HCT116 (cell line): Measurements from ENCODE around the gene SEMA4D. TPM values are rescaled to one million over a fixed set of nuclear protein-coding genes. Genes with fewer than 3 reads are reported as not detected.

Source experiments
- ATAC-seq: fragments of 200-7000 bp; cut with Tn5 transposase; 2 replicates; pipeline ENCODE4 v1.9.1; 2020; ENCODE audit warnings: mild to moderate bottlenecking, moderate library complexity
- BruUV-seq: library from RNA; stranded (reverse); fragments of 400-500 nt; replicated peaks from 2 replicates; lab custom pipeline; 2021; lab: Mats Ljungman, UMichigan
- CTCF ChIA-PET: fragments of 300-600 bp; sonication (Branson Sonifier 250); formaldehyde crosslinking; loops from one replicate; lab custom pipeline; 2021; ENCODE audit warnings: antibody characterized with exemption; lab: Charles Lee
- POLR2A ChIA-PET: fragments of 300-600, 350-600 bp; sonication (Branson Sonifier 250); formaldehyde crosslinking; loops from one replicate; lab custom pipeline; 2021; ENCODE audit warnings: antibody characterized with exemption; lab: Charles Lee
- RAD21 ChIA-PET, 2 experiments: fragments of 300-600 bp; sonication (Branson Sonifier 250); formaldehyde crosslinking; loops; one replicate each; lab custom pipeline; 2023; ENCODE audit warnings: low total read pairs in 2 of 2; ENCODE audit not compliant: uncharacterized antibody in 2 of 2, unreplicated experiment in 2 of 2, low non-redundant PET in 1 of 2; lab: Charles Lee
- DNase-seq: peaks from one replicate; pipeline ENCODE4 v3.0.0-alpha.2; 2010; ENCODE audit warnings: low read depth, low spot score
- H2AFZ ChIP-seq: fragments of 200-600 bp; shearing (Covaris generic), sonication (generic); 2 replicates; pipeline ENCODE4 v1.6.1; 2017; ENCODE audit warnings: low read depth, mixed run types, mixed read lengths, antibody characterized with exemption, low read length; ENCODE audit not compliant: poor library complexity, severe bottlenecking
- H3K27ac ChIP-seq: 2 replicates; pipeline ENCODE4 v1.5.1; 2012; ENCODE audit warnings: low read depth, low read length
- H3K27me3 ChIP-seq: fragments of 200-600 bp; sonication (generic); 2 replicates; pipeline ENCODE4 v1.6.1; 2016; ENCODE audit warnings: mixed run types, low read length, mixed read lengths; ENCODE audit not compliant: insufficient read depth
- H3K36me3 ChIP-seq, 2 experiments: fragments of 200-500 bp in 1 of 2; fragments of 200-600 bp in 1 of 2; sonication (Bioruptor generic) in 1 of 2; sonication (generic) in 1 of 2; 2 replicates each; pipeline versions ENCODE4 v1.5.1 to v1.6.1; 2014 to 2016; ENCODE audit warnings: low read length in 2 of 2, inconsistent platforms in 1 of 2, mixed read lengths in 1 of 2, mixed run types in 1 of 2; ENCODE audit not compliant: insufficient read depth in 2 of 2, control insufficient read depth in 1 of 2
- H3K4me1 ChIP-seq, 2 experiments: fragments of 200-600 bp in 1 of 2; sonication (generic) in 1 of 2; 2 replicates each; pipeline versions ENCODE4 v1.5.1 to v1.6.1; 2012 to 2017; ENCODE audit warnings: low read length in 2 of 2, inconsistent platforms in 1 of 2, mild to moderate bottlenecking in 1 of 2, mixed read lengths in 1 of 2, mixed run types in 1 of 2, moderate library complexity in 1 of 2; ENCODE audit not compliant: insufficient read depth in 2 of 2, control insufficient read depth in 1 of 2
- H3K4me2 ChIP-seq: fragments of 200-600 bp; sonication (generic); 2 replicates; pipeline ENCODE4 v1.6.1; 2017; ENCODE audit warnings: mixed run types, low read length, mixed read lengths
- H3K4me3 ChIP-seq, 2 experiments: fragments of 200-600 bp in 1 of 2; sonication (generic) in 1 of 2; replicated peaks in 1 of 2; 2 replicates each; pipeline ENCODE4 v1.5.1; 2011 to 2016; ENCODE audit warnings: low read length in 2 of 2, control low read depth in 1 of 2, low read depth in 1 of 2, mild to moderate bottlenecking in 1 of 2, mixed read lengths in 1 of 2, mixed run types in 1 of 2
- H3K79me2 ChIP-seq: fragments of 200-600 bp; sonication (generic); 2 replicates; pipeline ENCODE4 v1.6.1; 2017; ENCODE audit warnings: mild to moderate bottlenecking, mixed run types, low read length, moderate library complexity, mixed read lengths; ENCODE audit not compliant: insufficient read depth
- H3K9ac ChIP-seq: fragments of 200-600 bp; sonication (generic); 2 replicates; pipeline ENCODE4 v1.6.1; 2016; ENCODE audit warnings: low read length, mixed read lengths
- H3K9me2 ChIP-seq: fragments of 200-600 bp; sonication (generic), shearing (Covaris generic); 2 replicates; pipeline ENCODE4 v1.6.1; 2017; ENCODE audit warnings: mixed run types, mild to moderate bottlenecking, moderate library complexity; ENCODE audit not compliant: insufficient read depth
- H3K9me3 ChIP-seq, 2 experiments: fragments of 200-500 bp in 1 of 2; fragments of 200-600 bp in 1 of 2; sonication (Bioruptor generic) in 1 of 2; sonication (generic) in 1 of 2; 2 replicates each; pipeline ENCODE4 v1.6.1; 2014 to 2017; ENCODE audit warnings: low read length in 2 of 2, mixed read lengths in 2 of 2, inconsistent platforms in 1 of 2, low read depth in 1 of 2, mild to moderate bottlenecking in 1 of 2, mixed run types in 1 of 2, moderate library complexity in 1 of 2; ENCODE audit not compliant: control insufficient read depth in 1 of 2, insufficient read depth in 1 of 2
- H4K20me1 ChIP-seq: fragments of 200-600 bp; sonication (generic), shearing (Covaris generic); 2 replicates; pipeline ENCODE4 v1.6.1; 2017; ENCODE audit warnings: mixed run types, mild to moderate bottlenecking, moderate library complexity; ENCODE audit not compliant: insufficient read depth
- CBX3 ChIP-seq: IDR thresholded peaks from 2 replicates; pipeline ENCODE4 v1.6.1; 2012; ENCODE audit warnings: low read depth
- EGR1 ChIP-seq: IDR thresholded peaks from 2 replicates; pipeline ENCODE4 v1.6.1; 2012; ENCODE audit warnings: low read depth
- ELF1 ChIP-seq: IDR thresholded peaks from 2 replicates; pipeline ENCODE4 v1.6.1; 2012; ENCODE audit warnings: low read depth, borderline replicate concordance
- EZH2phosphoT487 ChIP-seq: fragments of 200-600 bp; IDR thresholded peaks from 2 replicates; pipeline ENCODE4 v1.6.1; 2018; ENCODE audit warnings: antibody characterized with exemption, borderline replicate concordance
- FOSL1 ChIP-seq: IDR thresholded peaks from 2 replicates; pipeline ENCODE4 v1.6.1; 2012; ENCODE audit warnings: low read depth
- POLR2AphosphoS5 ChIP-seq: IDR thresholded peaks from 2 replicates; pipeline ENCODE4 v1.6.1; 2011; ENCODE audit warnings: mild to moderate bottlenecking, low read depth, low read length, moderate library complexity
- RAD21 ChIP-seq: IDR thresholded peaks from 2 replicates; pipeline ENCODE4 v1.6.1; 2012; ENCODE audit warnings: low read depth, mild to moderate bottlenecking
- SP1 ChIP-seq: IDR thresholded peaks from 2 replicates; pipeline ENCODE4 v1.6.1; 2012; ENCODE audit warnings: low read depth
- TCF7L2 ChIP-seq: IDR thresholded peaks from 2 replicates; pipeline ENCODE4 v1.7.0; 2011; ENCODE audit warnings: borderline replicate concordance, inconsistent platforms; ENCODE audit not compliant: insufficient read depth, insufficient read length; ENCODE audit errors: extremely low read depth
- YY1 ChIP-seq: IDR thresholded peaks from 2 replicates; pipeline ENCODE4 v1.6.1; 2011; ENCODE audit warnings: low read length, low read depth, moderate library complexity, mild to moderate bottlenecking; ENCODE audit not compliant: insufficient replicate concordance; ENCODE audit errors: extremely low read depth
- intact Hi-C: fragments of 100-400 bp; cut with micrococcal nuclease; formaldehyde crosslinking; loops from 2 replicates; pipeline ENCODE4 v1.10.0; 2022
- total RNA-seq: library from RNA; stranded (reverse); gene quantifications from one replicate; pipeline ENCODE4 v1.2.1, GENCODE V29; 2021; ENCODE audit not compliant: unreplicated experiment
- TF ChIP-seq, protein P1 (sequence below): IDR thresholded peaks from 2 replicates; pipeline ENCODE4 v1.6.1; 2012
- TF ChIP-seq, protein P2 (sequence below): IDR thresholded peaks from 2 replicates; pipeline ENCODE4 v1.6.1; 2011; ENCODE audit warnings: mild to moderate bottlenecking, low read length, moderate library complexity; ENCODE audit not compliant: insufficient replicate concordance; ENCODE audit errors: extremely low read depth
- TF ChIP-seq, protein P3 (sequence below), 3 experiments: fragments of 200-600 bp in 1 of 3; sonication (generic) in 1 of 3; IDR thresholded peaks in 2 of 3; conservative IDR thresholded peaks in 1 of 3; 2 replicates each; pipeline ENCODE4 v1.5.1; 2012 to 2017; ENCODE audit warnings: low read depth in 2 of 3, low read length in 2 of 3, antibody characterized with exemption in 1 of 3, borderline replicate concordance in 1 of 3, control low read depth in 1 of 3, mild to moderate bottlenecking in 1 of 3, mixed read lengths in 1 of 3, mixed run types in 1 of 3, moderate library complexity in 1 of 3; ENCODE audit not compliant: insufficient read depth in 1 of 3

The SEMA4D gene
- total RNA-seq, 1 experiment from 2014 or later, result 32.0 TPM

DNA sequence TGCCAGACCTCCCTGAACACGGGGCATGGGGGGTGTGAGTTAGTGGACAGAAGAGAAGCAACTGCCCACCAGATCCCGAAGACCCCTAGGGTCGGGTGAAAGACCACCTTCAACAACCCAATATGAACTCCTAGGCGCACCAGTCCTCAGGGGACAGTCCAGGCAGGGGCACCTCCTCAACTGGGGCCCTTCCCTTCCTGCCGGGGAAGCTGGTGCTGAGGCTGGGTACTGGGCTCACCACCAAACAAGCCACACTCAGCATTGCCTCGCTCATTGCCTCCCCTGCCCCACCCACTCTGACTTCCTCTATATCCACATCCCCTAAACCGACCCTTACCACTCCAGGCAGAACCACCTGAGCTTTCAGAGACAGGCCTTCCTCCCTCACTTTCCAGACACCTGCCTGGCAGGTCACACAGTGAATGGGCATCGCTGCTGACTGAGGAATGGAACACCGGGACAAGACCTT is 42.5 kb downstream of the SEMA4D start:
- ChIA-PET CTCF (no interaction called here), RAD21 (no interaction called here), POLR2A (no interaction called here)
- Histone ChIP-seq H3K4me2 (no peak overlapping the region), H3K4me1 (no peaks in the 10 kb centered on the region), H2AFZ (no peak overlapping the region), H4K20me1 (no peaks in the 10 kb centered on the region), H3K9me2 (no peaks in the 10 kb centered on the region), H3K4me3 (no peak overlapping the region), H3K9me3 (no peaks in the 10 kb centered on the region), H3K36me3 (no peaks in the 10 kb centered on the region), H3K79me2 (no peaks in the 10 kb centered on the region; the same call in 1 of the 2 replicates), H3K27ac (no peak overlapping the region), H3K9ac (no peak overlapping the region), H3K27me3 (no peaks in the 10 kb centered on the region)
- ATAC-seq (no peak), DNase-seq (no peak)
- TF ChIP-seq EZH2phosphoT487 (no peak), FOSL1 (no peak), TCF7L2 (no peak), YY1 (no peak), SP1 (no peak), ELF1 (no peak), EGR1 (no peak), CBX3 (no peak), RAD21 (no peak)
- TF ChIP-seq, protein P1, sequence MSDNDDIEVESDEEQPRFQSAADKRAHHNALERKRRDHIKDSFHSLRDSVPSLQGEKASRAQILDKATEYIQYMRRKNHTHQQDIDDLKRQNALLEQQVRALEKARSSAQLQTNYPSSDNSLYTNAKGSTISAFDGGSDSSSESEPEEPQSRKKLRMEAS, result no peak
- intact Hi-C loops, result no loop called here
- no TSS peak for BruUV-seq

DNA sequence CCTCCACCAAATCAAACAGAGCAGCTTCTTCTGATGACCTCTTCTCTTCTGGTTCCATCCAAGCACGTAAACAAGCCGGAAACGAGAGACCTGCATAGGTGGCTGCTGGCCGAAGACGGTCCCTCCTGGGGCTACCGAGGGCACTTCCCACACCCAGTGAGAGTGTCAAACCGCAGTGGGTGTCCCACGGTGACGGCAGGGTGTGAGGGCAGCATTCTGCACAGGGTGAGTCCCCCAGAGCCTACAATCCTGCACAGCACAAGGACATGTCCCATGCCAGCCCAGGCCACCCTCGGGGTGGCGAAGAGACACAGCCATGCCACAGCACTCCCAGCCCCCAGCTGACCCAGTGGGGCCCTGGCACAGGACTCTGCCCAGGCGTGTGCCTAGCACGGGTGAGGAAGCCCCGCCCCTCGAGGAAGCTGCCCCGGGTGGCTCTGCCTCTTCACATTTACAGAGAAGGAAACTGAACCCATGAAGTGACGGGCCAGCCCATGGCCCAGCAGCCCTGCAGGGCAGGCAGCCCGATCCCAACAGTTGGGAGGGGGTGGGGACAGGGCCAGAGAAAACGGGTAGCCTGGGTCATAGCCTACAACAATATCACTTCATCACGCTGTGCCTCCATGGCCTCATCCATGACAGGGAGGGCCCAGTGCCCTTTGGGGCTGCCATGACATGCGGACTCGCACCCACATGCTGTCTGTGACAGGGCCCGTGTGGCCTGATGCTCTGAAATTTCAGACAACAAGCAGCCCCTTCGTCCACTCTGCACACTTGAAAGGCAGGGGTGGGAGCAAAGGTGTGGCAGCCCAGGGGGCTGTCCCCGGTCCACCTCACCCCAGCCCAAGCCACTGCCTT is 43.2 kb downstream of the SEMA4D start:
- ChIA-PET RAD21 (no interaction called here), CTCF (no interaction called here), POLR2A (no interaction called here)
- H4K20me1 ChIP-seq, result no peaks in the 10 kb centered on the region
- no peaks in the 10 kb centered on the region for H3K27me3 ChIP-seq
- H3K9me3 ChIP-seq, result no peaks in the 10 kb centered on the region
- H3K36me3 ChIP-seq, result no peaks in the 10 kb centered on the region
- no peak overlapping the region for H3K9ac ChIP-seq
- no TSS peak for BruUV-seq
- H3K27ac ChIP-seq, result no peak overlapping the region; the same call in 1 of the 2 replicates
- no peak overlapping the region for H2AFZ ChIP-seq
- H3K9me2 ChIP-seq, result no peaks in the 10 kb centered on the region
- H3K4me1 ChIP-seq, result no peaks in the 10 kb centered on the region
- DNase-seq, result no peak
- H3K4me2 ChIP-seq, result no peak overlapping the region
- H3K4me3 ChIP-seq, result no peak overlapping the region
- ATAC-seq, result no peak
- no peaks in the 10 kb centered on the region; the same call in 1 of the 2 replicates for H3K79me2 ChIP-seq
- intact Hi-C loops, result no loop called here
- TF ChIP-seq EGR1 (no peak), POLR2AphosphoS5 (no peak), SP1 (no peak), TCF7L2 (no peak)
- TF ChIP-seq, protein P2, sequence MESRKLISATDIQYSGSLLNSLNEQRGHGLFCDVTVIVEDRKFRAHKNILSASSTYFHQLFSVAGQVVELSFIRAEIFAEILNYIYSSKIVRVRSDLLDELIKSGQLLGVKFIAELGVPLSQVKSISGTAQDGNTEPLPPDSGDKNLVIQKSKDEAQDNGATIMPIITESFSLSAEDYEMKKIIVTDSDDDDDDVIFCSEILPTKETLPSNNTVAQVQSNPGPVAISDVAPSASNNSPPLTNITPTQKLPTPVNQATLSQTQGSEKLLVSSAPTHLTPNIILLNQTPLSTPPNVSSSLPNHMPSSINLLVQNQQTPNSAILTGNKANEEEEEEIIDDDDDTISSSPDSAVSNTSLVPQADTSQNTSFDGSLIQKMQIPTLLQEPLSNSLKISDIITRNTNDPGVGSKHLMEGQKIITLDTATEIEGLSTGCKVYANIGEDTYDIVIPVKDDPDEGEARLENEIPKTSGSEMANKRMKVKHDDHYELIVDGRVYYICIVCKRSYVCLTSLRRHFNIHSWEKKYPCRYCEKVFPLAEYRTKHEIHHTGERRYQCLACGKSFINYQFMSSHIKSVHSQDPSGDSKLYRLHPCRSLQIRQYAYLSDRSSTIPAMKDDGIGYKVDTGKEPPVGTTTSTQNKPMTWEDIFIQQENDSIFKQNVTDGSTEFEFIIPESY, result no peak
- TF ChIP-seq, protein P3, sequence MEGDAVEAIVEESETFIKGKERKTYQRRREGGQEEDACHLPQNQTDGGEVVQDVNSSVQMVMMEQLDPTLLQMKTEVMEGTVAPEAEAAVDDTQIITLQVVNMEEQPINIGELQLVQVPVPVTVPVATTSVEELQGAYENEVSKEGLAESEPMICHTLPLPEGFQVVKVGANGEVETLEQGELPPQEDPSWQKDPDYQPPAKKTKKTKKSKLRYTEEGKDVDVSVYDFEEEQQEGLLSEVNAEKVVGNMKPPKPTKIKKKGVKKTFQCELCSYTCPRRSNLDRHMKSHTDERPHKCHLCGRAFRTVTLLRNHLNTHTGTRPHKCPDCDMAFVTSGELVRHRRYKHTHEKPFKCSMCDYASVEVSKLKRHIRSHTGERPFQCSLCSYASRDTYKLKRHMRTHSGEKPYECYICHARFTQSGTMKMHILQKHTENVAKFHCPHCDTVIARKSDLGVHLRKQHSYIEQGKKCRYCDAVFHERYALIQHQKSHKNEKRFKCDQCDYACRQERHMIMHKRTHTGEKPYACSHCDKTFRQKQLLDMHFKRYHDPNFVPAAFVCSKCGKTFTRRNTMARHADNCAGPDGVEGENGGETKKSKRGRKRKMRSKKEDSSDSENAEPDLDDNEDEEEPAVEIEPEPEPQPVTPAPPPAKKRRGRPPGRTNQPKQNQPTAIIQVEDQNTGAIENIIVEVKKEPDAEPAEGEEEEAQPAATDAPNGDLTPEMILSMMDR (IDR thresholded peaks at IDR 0.05 in 2 of 3, conservative IDR thresholded peaks at IDR 0.05 in 1 of 3; ENCODE audit: borderline replicate concordance in 1 of 3, insufficient read depth in 1 of 3, low read depth in 2 of 3, low read length in 2 of 3), result no peak
